Umbilical cord (tissue), 2 donors: ENCODE measurements around the gene KCTD14. TPM values are rescaled to one million over a fixed set of nuclear protein-coding genes. Genes with fewer than 3 reads are reported as not detected.
"Not testable (repeated sequence)": the region's sequence is repeated elsewhere in the genome, so short reads cannot be mapped to it uniquely, and the experiment has no call there.

Source experiments
- DNase-seq: peaks from one replicate; pipeline ENCODE4 v3.0.0-alpha.2; 2015; ENCODE audit warnings: low spot score
- total RNA-seq: library from RNA; depleted of rRNA; stranded (reverse); fragments of >200 nt; gene quantifications from one replicate; pipeline ENCODE4 v1.2.3, GENCODE V29; 2014; ENCODE audit warnings: low replicate concordance; ENCODE audit not compliant: insufficient read depth

The KCTD14 gene
- total RNA-seq = 0.48 TPM

GRCh38 chr11:78022397-78023396, at the start of gene KCTD14:
TSS of gene KCTD14 (minus strand) at chr11:78023276. CDS start at chr11:78023249, 27 bp downstream.
- peak; percentile 35 for DNase-seq

DNA sequence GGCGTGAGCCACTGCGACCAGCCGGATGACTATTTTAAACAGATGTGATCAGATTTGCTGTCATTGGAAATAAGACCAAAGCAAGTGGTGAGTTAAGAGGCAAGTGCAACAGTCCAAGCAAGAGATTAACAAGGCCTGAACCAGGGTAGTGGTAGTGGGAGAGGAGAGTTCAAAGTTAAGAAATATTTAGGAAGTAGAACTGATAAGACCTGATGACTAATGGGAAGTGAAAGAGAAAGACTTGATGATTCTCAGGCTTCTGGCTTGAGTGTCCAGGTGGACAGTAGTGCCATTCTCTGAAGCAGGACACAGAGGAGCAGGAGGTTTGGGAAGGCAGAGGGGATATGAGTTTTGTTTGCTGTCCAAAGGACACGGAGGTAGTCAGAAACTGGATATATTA, 49.4 kb upstream of the KCTD14 start:
- DNase-seq = no peak

- DNase-seq = no peak
Observed at GRCh38 chr11:78071717-78072116, 48.6 kb upstream of the KCTD14 start.

GRCh38 chr11:78070621-78071020, 47.5 kb upstream of the KCTD14 start:
- no peak for DNase-seq

DNA sequence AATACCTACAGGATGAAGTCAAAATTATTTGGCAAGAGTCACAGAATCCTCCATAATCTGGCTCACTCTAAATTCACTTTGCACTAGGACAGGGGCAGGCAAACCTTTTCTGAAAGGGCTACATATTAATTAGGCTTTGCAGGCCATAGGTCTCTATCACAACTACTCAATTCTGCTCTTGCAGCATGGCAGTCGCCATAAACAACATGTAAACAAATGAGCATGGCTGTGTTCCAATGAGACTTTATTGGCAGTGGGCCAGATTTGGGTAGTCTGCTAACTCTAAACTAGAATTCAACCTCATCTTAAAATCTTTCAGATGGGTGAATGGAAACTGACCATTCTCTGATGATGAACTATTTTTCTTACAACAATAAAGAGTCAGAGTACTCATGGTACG, 46.4 kb upstream of the KCTD14 start:
- DNase-seq = no peak

GRCh38 chr11:78067704-78068103, 44.6 kb upstream of the KCTD14 start:
- DNase-seq = no peak

- no peak for DNase-seq
Observed at GRCh38 chr11:78066471-78066870, 43.4 kb upstream of the KCTD14 start.

GRCh38 chr11:78065203-78065602, 42.1 kb upstream of the KCTD14 start:
- DNase-seq = no peak

DNA sequence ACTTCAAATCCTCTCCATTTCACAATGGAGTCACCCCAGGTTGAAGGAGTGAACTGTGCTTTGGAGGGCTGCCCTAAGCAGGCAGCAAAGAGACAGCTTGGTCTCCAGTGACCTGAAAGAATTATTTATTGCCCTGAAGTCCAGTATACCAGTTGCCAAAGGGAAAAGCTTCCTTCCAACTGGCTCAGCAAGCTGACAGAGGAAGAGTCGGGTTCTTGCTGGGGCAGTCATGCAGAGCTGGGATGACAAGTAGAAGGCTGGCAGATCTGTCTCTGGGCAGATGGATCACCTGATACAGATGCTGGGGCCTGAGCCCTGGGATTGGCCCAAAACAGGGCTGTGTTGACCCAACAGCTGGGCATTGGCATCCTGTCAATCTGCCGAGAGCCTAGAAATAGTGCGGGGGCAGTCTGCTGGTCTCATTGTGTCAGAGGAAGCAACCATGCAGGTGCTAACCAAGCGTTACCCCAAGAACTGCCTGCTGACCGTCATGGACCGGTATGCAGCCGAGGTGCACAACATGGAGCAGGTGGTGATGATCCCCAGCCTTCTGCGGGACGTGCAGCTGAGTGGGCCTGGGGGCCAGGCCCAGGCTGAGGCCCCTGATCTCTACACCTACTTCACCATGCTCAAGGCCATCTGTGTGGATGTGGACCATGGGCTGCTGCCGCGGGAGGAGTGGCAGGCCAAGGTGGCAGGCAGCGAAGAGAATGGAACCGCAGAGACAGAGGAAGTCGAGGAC, 40.5 kb upstream of the KCTD14 start, which contains the start of gene THRSP:
Gene THRSP (plus strand): TSS at position 422 of the 742 bp plus-strand sequence. CDS start 21 bp downstream, at position 443.
- no peak for DNase-seq

- no peak for DNase-seq
Observed at GRCh38 chr11:78062671-78063070, 39.6 kb upstream of the KCTD14 start.

DNA sequence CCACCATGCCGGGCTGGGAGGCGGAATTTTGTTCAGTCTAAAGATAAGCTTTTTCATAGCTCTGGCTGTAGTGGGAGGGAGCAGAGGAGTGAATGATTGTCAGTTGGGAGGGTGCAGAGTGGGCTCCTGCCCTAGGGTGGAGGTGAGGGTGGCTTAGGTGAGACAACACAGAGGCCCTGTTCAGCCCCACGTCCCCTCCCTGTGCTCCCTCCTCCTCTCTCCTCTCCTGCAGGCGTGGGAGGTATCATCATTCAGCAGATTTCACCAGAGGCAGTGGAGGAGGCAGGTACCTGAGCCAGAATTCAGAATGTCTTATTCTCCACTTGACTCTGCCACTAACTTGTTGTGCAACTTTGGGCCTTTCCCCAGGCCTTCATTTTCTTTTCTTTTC, 38.8 kb upstream of the KCTD14 start:
- peak; percentile 19 for DNase-seq

DNA sequence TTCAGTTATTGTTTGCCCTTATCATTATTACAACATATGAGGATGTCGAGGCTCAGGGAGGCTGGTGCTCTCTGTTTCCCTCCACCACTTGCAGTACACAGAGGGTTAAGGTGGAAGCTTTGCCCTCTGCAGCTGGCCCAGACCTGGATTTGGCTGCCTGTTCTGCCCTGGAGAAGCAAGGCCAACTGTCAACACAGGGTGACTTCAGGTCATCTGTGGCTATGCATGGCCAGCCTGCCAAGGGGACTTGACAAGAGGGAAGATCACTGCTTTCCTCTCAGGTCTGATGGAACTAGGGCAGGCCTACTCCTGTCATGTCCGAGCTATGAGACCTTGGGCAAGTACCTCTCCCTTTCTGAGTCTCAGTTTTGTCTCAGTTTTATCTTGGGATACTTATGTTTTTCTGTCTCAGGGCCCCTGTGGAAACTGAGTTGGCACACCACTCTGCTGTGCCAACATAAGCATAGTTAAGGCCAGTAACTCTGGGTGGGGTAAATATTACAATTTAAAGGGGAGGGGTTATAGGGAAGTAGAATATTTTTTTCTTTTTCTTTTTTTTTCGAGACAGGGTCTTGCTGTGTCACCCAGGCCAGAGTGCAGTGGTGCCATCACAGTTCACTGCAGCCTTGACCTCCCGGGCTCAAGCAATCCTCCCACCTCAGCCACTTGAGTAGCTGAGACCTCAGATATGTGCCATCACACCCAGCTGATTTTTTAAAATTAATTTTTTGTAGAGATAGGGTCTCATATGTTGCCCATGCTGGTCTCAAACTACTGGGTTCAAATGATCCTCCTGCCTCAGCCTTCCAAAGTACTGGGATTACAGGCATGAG, 38.2 kb upstream of the KCTD14 start:
- DNase-seq = no peak

DNA sequence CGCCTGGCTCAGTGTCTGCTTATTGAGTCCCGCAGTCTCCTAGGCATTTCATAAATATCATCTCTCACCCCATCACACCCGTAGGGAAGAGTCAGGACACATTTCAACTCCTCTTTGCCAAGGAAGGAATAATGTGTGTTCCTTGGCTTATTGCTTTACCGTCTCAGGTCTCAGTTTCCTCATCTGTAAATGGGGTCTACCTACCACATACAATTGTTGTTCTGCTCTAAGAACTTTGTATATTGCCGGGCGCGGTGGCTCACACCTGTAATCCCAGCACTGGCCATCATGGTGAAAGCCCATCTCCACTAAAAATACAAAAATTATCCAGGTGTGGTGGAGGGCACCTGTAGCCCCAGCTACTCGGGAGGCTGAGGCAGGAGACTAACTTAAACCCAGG, 37.5 kb upstream of the KCTD14 start:
- no peak for DNase-seq

- not testable (repeated sequence) for DNase-seq
Observed at GRCh38 chr11:78059749-78060328, 36.8 kb upstream of the KCTD14 start.

GRCh38 chr11:78057462-78058055, 34.5 kb upstream of the KCTD14 start:
- DNase-seq = no peak

- DNase-seq = no peak
Observed at GRCh38 chr11:78056093-78056492, 33.0 kb upstream of the KCTD14 start.

DNA sequence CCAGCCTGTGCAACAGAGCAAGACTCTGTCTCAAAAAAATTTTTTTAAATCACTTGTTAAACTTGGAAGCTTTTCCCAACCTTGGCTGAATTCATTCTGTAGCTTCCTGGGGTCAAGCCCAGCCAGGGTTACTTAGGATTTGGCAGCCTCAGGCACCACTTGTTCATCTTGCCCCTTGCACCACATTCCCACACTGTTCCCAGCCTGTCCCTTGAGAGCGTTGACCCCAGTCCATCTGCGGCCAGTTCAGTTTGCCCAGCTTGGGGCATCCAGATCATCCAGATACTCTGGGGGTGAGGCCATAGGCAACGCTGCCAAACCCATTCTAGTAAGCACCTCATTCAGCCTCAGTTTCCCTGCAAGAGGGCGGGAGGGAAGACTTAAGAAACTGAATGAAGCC, 31.9 kb upstream of the KCTD14 start:
- DNase-seq = no peak

DNA sequence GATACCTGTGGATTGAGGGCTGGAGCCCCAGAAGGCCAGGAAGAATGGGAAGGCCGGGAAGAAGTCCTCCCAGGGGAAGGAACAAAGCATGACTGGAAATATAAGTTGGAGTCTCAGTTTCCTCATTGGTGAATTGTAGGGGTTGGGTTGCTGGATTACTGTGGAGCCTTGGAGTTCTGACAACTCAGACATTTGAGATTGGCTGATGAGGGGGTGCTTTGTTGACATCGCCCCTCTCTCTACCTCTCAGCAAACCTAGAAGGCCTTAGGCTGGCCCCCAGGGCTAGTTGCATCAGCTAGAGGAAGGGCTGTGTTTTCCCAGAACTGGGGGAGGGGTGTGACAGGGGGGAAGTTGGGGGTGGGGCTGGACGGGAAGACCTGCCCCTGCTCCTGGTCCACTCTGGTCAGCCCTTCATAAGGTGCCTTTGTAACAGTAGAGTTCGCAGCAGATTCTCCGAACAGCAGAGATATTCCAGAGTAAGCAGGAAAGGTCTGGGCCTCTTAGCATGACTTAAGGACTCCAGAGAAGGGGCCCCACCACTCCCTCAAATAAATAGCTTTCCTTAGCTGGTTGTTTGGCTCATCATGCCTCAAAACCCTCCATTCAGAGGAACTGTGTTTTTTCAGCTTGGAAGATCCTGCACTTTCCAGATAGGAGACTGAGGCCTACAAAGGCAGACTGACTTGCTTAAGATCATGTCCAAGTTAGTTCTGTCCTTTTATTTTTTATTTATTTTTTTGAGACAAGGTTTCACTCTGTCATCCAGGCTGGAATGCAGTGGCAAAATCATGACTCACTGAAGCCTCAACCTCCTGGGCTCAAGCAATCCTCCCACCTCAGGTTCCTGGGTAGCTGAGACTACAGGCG, 28.1 kb upstream of the KCTD14 start:
- DNase-seq = peak; percentile 83

GRCh38 chr11:78049348-78049747, 26.3 kb upstream of the KCTD14 start:
- no peak for DNase-seq

DNA sequence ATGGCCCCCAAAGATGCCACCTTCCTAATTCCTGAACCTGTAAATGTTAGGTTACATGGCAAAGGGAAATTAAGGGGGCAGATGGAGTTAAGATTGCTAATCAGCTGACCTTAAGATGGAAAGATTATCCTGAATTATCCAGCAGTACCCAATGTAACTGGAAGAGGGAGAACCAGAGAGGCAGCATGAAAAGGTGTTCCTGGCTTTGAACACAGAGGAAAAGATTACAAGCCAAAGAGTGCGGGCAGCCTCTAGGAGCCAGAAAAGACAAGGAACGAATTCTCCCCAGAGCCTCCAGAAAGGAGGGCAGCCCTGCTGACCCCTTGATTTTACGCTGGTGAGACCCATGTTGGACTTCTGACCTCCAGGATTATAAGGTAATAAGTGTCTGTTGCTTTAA, 25.5 kb upstream of the KCTD14 start:
- no peak for DNase-seq
